ENCODE data around the gene ABCG8.

GRCh38 chr2:43802135-43802534 is 36.6 kb upstream of the ABCG8 start:
- TF ChIP-seq GATA3 (IDR thresholded peaks at IDR 0.05; ENCODE audit: low read depth, low read length) (no peak), GATA2 (IDR thresholded peaks at IDR 0.05; ENCODE audit: low read depth, low read length) (no peak)

All from SH-SY5Y (cell line).